Gastroesophageal sphincter (tissue), 3 donors: ENCODE measurements around the gene CCDC88C.

ENCODE experiments used
- POLR2A ChIP-seq, 2 donors: fragments of 450-650 bp; IDR thresholded peaks; one replicate each; pipeline ENCODE4 v1.6.1; 2017; ENCODE audit warnings: antibody characterized with exemption in 2 of 2, mild to moderate bottlenecking in 2 of 2, moderate library complexity in 1 of 2
- TF ChIP-seq, protein P1 (sequence below), 4 experiments: fragments of 200-600 bp in 2 of 4; fragments of 450-650 bp in 2 of 4; sonication (generic) in 1 of 4; IDR thresholded peaks; one replicate each; pipeline ENCODE4 v1.5.1; 2017 to 2019; ENCODE audit warnings: antibody characterized with exemption in 4 of 4, mild to moderate bottlenecking in 2 of 4, moderate library complexity in 2 of 4

DNA sequence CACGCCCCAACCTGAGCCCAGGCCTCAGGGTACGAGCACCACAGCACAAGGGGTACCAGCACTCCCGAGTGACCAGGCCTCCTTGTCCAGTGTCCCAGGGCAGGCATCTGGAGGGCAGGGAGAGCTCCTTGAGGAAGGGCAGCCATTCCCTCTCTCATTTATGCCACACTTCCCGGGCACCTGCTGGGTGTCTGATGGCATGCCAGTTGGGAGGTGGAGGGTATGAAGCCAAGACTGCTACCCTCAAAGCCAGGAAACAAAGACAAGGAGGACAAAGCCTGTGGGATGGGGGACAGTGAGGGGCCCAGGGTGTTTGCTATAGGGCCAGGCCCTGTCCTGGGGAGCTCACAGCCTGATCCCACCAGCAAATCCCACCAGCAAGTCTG, 45.6 kb downstream of the CCDC88C start:
- TF ChIP-seq, protein P1, sequence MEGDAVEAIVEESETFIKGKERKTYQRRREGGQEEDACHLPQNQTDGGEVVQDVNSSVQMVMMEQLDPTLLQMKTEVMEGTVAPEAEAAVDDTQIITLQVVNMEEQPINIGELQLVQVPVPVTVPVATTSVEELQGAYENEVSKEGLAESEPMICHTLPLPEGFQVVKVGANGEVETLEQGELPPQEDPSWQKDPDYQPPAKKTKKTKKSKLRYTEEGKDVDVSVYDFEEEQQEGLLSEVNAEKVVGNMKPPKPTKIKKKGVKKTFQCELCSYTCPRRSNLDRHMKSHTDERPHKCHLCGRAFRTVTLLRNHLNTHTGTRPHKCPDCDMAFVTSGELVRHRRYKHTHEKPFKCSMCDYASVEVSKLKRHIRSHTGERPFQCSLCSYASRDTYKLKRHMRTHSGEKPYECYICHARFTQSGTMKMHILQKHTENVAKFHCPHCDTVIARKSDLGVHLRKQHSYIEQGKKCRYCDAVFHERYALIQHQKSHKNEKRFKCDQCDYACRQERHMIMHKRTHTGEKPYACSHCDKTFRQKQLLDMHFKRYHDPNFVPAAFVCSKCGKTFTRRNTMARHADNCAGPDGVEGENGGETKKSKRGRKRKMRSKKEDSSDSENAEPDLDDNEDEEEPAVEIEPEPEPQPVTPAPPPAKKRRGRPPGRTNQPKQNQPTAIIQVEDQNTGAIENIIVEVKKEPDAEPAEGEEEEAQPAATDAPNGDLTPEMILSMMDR (IDR thresholded peaks at IDR 0.05), result no peak
- TF ChIP-seq POLR2A (IDR thresholded peaks at IDR 0.05), result no peak
